ENCODE data around the gene MAGEB3. TPM values are rescaled to one million over a fixed set of nuclear protein-coding genes. Genes with fewer than 3 reads are reported as not detected.

MAGEB3 gene
- total RNA-seq, 1 experiment from 2014 or later = not detected

DNA sequence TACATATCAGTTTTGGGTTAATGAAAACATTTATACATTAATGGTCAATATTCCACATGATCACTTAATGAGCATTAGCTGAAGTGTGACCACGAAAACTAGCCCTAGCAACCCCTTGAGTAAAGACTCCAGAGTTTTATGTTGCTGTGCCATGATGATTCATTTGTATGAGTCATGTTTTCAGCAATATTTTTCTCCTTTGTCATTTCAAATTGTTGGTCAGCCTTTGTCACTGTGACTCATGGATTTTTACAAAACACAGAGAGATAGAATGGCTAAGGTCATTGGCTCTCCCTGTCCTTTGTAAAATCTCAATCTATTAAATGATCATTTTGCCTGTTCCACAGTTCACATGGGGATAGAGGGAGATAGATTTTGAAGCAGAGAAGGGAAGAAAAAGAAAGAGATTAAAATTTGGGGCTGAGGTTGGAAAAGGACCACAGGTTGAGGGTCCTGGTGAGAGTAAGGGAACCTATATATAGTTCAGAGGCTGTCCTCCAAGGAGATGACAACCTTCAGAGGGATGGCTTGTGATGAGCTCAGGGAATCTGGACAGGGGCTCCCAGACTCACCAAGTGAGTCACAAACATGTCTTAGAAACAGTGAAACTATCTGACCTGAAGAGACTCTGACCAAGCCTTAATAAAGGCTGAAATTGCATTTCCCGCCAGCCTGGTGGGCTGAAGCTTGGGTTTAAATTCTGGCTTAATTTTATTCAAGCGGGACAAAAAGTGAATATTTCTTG, 53.2 kb downstream of the MAGEB3 start:
- Histone ChIP-seq H3K9ac (ENCODE audit: low read length) (no peak overlapping the region), H3K36me3 (ENCODE audit: insufficient read depth, low read length) (no peaks in the 10 kb centered on the region), H3K9me3 (ENCODE audit: low read length) (0 out of 2 replicates have a peak, but pooled peaks cover 4% of the 10 kb centered on the region), H3K4me3 (ENCODE audit: low read length) (no peak overlapping the region), H3K4me1 (ENCODE audit: low read length) (no peaks in the 10 kb centered on the region), H3K4me2 (ENCODE audit: low read depth, low read length, poor library complexity, severe bottlenecking) (no peak overlapping the region), H4K20me1 (ENCODE audit: insufficient read depth, low read depth, low read length) (no peaks in the 10 kb centered on the region), H3K9me2 (replicated peaks; ENCODE audit: insufficient read depth, low read length) (no peaks in the 10 kb centered on the region), H3K79me2 (ENCODE audit: low read length) (no peaks in the 10 kb centered on the region), H2AFZ (ENCODE audit: low read length) (no peak overlapping the region), H3K27ac (ENCODE audit: low read length) (no peak overlapping the region), H3K27me3 (ENCODE audit: low read length) (no peaks in the 10 kb centered on the region)
- no peak for DNase-seq

Other genes starting within 250 kb of the MAGEB3 start
- gene MAGEB2, start 15.1 kb upstream of the MAGEB3 start, total RNA-seq (2014; rRNA removed; shearing (Covaris generic); ENCODE audit: low replicate concordance) = not detected in 2 replicates
- not detected in 2 replicates for gene MAGEB4, start 11.3 kb downstream of the MAGEB3 start, total RNA-seq (2014; rRNA removed; shearing (Covaris generic); ENCODE audit: low replicate concordance)
- gene MAGEB1, start 16.5 kb downstream of the MAGEB3 start, total RNA-seq (2014; rRNA removed; shearing (Covaris generic); ENCODE audit: low replicate concordance) = not detected in 2 replicates
- gene NR0B1, start 78.7 kb downstream of the MAGEB3 start, total RNA-seq (2014; rRNA removed; shearing (Covaris generic); ENCODE audit: low replicate concordance) = not detected in 2 replicates

All from Karpas-422 (cell line).